Sigmoid colon (tissue), 4 donors: ENCODE results near the gene ENAH.

Source experiments
- EP300 ChIP-seq, 4 donors: sonication (generic); formaldehyde crosslinking; IDR thresholded peaks; one replicate each; pipeline ENCODE4 v1.6.1; 2017; ENCODE audit warnings: antibody characterized with exemption in 4 of 4
- POLR2A ChIP-seq, 2 donors: fragments of 450-650 bp; IDR thresholded peaks; one replicate each; pipeline ENCODE4 v1.6.1; 2016; ENCODE audit warnings: antibody characterized with exemption in 2 of 2, mild to moderate bottlenecking in 2 of 2, moderate library complexity in 2 of 2
- POLR2AphosphoS5 ChIP-seq, 4 donors: sonication (generic); formaldehyde crosslinking; IDR thresholded peaks; one replicate each; pipeline ENCODE4 v1.6.1; 2017; ENCODE audit warnings: antibody characterized with exemption in 4 of 4
- TF ChIP-seq, protein P1 (sequence below), 4 experiments: fragments of 450-650 bp in 3 of 4; fragments of 200-600 bp in 1 of 4; IDR thresholded peaks; one replicate each; pipeline ENCODE4 v1.5.1; 2016 to 2019; ENCODE audit warnings: antibody characterized with exemption in 4 of 4, mild to moderate bottlenecking in 3 of 4, moderate library complexity in 2 of 4

DNA sequence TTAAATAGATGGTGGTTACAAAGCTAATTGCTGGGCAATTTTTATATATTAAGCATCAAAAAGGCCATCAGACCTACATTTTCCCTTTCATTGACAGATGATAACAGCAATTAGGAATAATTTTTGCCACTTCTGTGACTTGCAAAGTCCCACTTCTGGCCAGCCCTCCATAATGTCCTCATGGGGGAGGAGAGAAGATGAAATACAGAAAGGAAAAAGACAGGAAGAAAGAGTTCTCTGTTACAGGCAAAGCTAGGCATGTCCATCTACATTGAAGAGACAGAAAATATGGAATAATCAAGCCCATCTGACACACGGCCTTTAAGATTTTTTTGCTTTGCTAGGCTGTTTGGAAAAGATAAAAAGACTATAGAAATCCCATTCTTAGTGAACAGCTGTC, 108.0 kb downstream of the ENAH start:
- TF ChIP-seq, protein P1, sequence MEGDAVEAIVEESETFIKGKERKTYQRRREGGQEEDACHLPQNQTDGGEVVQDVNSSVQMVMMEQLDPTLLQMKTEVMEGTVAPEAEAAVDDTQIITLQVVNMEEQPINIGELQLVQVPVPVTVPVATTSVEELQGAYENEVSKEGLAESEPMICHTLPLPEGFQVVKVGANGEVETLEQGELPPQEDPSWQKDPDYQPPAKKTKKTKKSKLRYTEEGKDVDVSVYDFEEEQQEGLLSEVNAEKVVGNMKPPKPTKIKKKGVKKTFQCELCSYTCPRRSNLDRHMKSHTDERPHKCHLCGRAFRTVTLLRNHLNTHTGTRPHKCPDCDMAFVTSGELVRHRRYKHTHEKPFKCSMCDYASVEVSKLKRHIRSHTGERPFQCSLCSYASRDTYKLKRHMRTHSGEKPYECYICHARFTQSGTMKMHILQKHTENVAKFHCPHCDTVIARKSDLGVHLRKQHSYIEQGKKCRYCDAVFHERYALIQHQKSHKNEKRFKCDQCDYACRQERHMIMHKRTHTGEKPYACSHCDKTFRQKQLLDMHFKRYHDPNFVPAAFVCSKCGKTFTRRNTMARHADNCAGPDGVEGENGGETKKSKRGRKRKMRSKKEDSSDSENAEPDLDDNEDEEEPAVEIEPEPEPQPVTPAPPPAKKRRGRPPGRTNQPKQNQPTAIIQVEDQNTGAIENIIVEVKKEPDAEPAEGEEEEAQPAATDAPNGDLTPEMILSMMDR (IDR thresholded peaks at IDR 0.05): no peak
- TF ChIP-seq POLR2A (IDR thresholded peaks at IDR 0.05) (no peak), EP300 (IDR thresholded peaks at IDR 0.05) (no peak), POLR2AphosphoS5 (IDR thresholded peaks at IDR 0.05) (no peak)
